ENCODE results near the gene RASGRF2. TPM values are rescaled to one million over a fixed set of nuclear protein-coding genes. Genes with fewer than 3 reads are reported as not detected.
"Not testable (repeated sequence)": the region's sequence is repeated elsewhere in the genome, so short reads cannot be mapped to it uniquely, and the experiment has no call there.

Gene RASGRF2
- total and polyA plus RNA-seq, 2 donors: 0.76 to 1.8 TPM

GRCh38 chr5:81006947-81007636, 46.9 kb downstream of the RASGRF2 start:
- Histone ChIP-seq H3K4me1 (ENCODE audit: control insufficient read depth in 2 of 2, insufficient read depth in 2 of 2, low read length in 2 of 2) (peaks cover 14 to 34% of the 10 kb centered on the region in 2 donors), H3K36me3 (ENCODE audit: control insufficient read depth in 2 of 2, insufficient read depth in 2 of 2, low read length in 1 of 2) (no peaks in the 10 kb centered on the region), H3K27me3 (ENCODE audit: control insufficient read depth in 2 of 2, insufficient read depth in 1 of 2, low read length in 1 of 2) (no peaks in the 10 kb centered on the region), H3K4me3 (ENCODE audit: low read length in 2 of 2) (peak overlapping the region; percentile 4 to 11), H3K27ac (ENCODE audit: low read depth in 1 of 2, low read length in 1 of 2) (peak overlapping the region; percentile 73 to 88), H3K9me3 (ENCODE audit: control insufficient read depth in 2 of 2, insufficient read depth in 1 of 2, low read length in 1 of 2) (no peaks in the 10 kb centered on the region)
- 28% methylated on average over 8 of the region's 8 CpGs for WGBS
- DNase-seq (ENCODE audit: low read depth in 6 of 9, low spot score in 9 of 9): peak; percentile 61 to 95 (median 80)

- peak in 2 of 9 donors; percentile 16 to 37 for DNase-seq (ENCODE audit: low read depth in 6 of 9, low spot score in 9 of 9)
- H3K36me3 ChIP-seq (ENCODE audit: control insufficient read depth in 2 of 2, insufficient read depth in 2 of 2, low read length in 1 of 2): no peaks in the 10 kb centered on the region
- H3K27ac ChIP-seq (ENCODE audit: low read depth in 1 of 2, low read length in 1 of 2): peak overlapping the region; percentile 73 to 88
- no peaks in the 10 kb centered on the region for H3K27me3 ChIP-seq (ENCODE audit: control insufficient read depth in 2 of 2, insufficient read depth in 1 of 2, low read length in 1 of 2)
- H3K4me3 ChIP-seq (ENCODE audit: low read length in 2 of 2): no peak overlapping the region
- peaks cover 14 to 34% of the 10 kb centered on the region in 2 donors for H3K4me1 ChIP-seq (ENCODE audit: control insufficient read depth in 2 of 2, insufficient read depth in 2 of 2, low read length in 2 of 2)
- no peaks in the 10 kb centered on the region for H3K9me3 ChIP-seq (ENCODE audit: control insufficient read depth in 2 of 2, insufficient read depth in 1 of 2, low read length in 1 of 2)
- whole genome bisulfite sequencing: 79% methylated on average over 5 of the region's 5 CpGs
Observed at GRCh38 chr5:81007637-81008027, 47.5 kb downstream of the RASGRF2 start.

- no peak for DNase-seq (ENCODE audit: low read depth in 6 of 9, low spot score in 9 of 9)
- Histone ChIP-seq H3K36me3 (ENCODE audit: control insufficient read depth in 2 of 2, insufficient read depth in 2 of 2, low read length in 1 of 2) (no peaks in the 10 kb centered on the region), H3K4me1 (ENCODE audit: control insufficient read depth in 2 of 2, insufficient read depth in 2 of 2, low read length in 2 of 2) (peaks cover 14 to 23% of the 10 kb centered on the region in 2 donors), H3K27ac (ENCODE audit: low read depth in 1 of 2, low read length in 1 of 2) (no peak overlapping the region), H3K27me3 (ENCODE audit: control insufficient read depth in 2 of 2, insufficient read depth in 1 of 2, low read length in 1 of 2) (no peaks in the 10 kb centered on the region), H3K4me3 (ENCODE audit: low read length in 2 of 2) (no peak overlapping the region), H3K9me3 (ENCODE audit: control insufficient read depth in 2 of 2, insufficient read depth in 1 of 2, low read length in 1 of 2) (no peaks in the 10 kb centered on the region)
- WGBS: 96% methylated on average over 5 of the region's 5 CpGs
Observed at GRCh38 chr5:81010336-81011169, 50.4 kb downstream of the RASGRF2 start.

GRCh38 chr5:81014348-81014747, 54.2 kb downstream of the RASGRF2 start:
- Histone ChIP-seq H3K27me3 (ENCODE audit: control insufficient read depth in 2 of 2, insufficient read depth in 1 of 2, low read length in 1 of 2) (no peaks in the 10 kb centered on the region), H3K27ac (ENCODE audit: low read depth in 1 of 2, low read length in 1 of 2) (no peak overlapping the region), H3K9me3 (ENCODE audit: control insufficient read depth in 2 of 2, insufficient read depth in 1 of 2, low read length in 1 of 2) (no peaks in the 10 kb centered on the region), H3K36me3 (ENCODE audit: control insufficient read depth in 2 of 2, insufficient read depth in 2 of 2, low read length in 1 of 2) (no peaks in the 10 kb centered on the region), H3K4me3 (ENCODE audit: low read length in 2 of 2) (no peak overlapping the region), H3K4me1 (ENCODE audit: control insufficient read depth in 2 of 2, insufficient read depth in 2 of 2, low read length in 2 of 2) (peaks cover 0 to 3% of the 10 kb centered on the region in 2 donors)
- 62% methylated on average over 3 of the region's 3 CpGs for WGBS
- DNase-seq (ENCODE audit: low read depth in 6 of 9, low spot score in 9 of 9): no peak

GRCh38 chr5:81016116-81016515, 56.0 kb downstream of the RASGRF2 start:
- Histone ChIP-seq H3K27ac (ENCODE audit: low read depth in 1 of 2, low read length in 1 of 2) (no peak overlapping the region), H3K27me3 (ENCODE audit: control insufficient read depth in 2 of 2, insufficient read depth in 1 of 2, low read length in 1 of 2) (no peaks in the 10 kb centered on the region), H3K9me3 (ENCODE audit: control insufficient read depth in 2 of 2, insufficient read depth in 1 of 2, low read length in 1 of 2) (no peaks in the 10 kb centered on the region), H3K36me3 (ENCODE audit: control insufficient read depth in 2 of 2, insufficient read depth in 2 of 2, low read length in 1 of 2) (no peaks in the 10 kb centered on the region), H3K4me3 (ENCODE audit: low read length in 2 of 2) (no peak overlapping the region), H3K4me1 (ENCODE audit: control insufficient read depth in 2 of 2, insufficient read depth in 2 of 2, low read length in 2 of 2) (peaks cover 0 to 3% of the 10 kb centered on the region in 2 donors)
- no peak for DNase-seq (ENCODE audit: low read depth in 6 of 9, low spot score in 9 of 9)
- 49% methylated on average over 1 of the region's 1 CpG for WGBS

- H3K9me3 ChIP-seq (ENCODE audit: control insufficient read depth in 2 of 2, insufficient read depth in 1 of 2, low read length in 1 of 2): no peaks in the 10 kb centered on the region
- H3K27me3 ChIP-seq (ENCODE audit: control insufficient read depth in 2 of 2, insufficient read depth in 1 of 2, low read length in 1 of 2): no peaks in the 10 kb centered on the region
- DNase-seq (ENCODE audit: low read depth in 6 of 9, low spot score in 9 of 9): no peak
- H3K4me1 ChIP-seq (ENCODE audit: control insufficient read depth in 2 of 2, insufficient read depth in 2 of 2, low read length in 2 of 2): peaks cover 0 to 3% of the 10 kb centered on the region in 2 donors
- H3K4me3 ChIP-seq (ENCODE audit: low read length in 2 of 2): no peak overlapping the region
- no peak overlapping the region for H3K27ac ChIP-seq (ENCODE audit: low read depth in 1 of 2, low read length in 1 of 2)
- WGBS: 91% methylated on average over 2 of the region's 2 CpGs
- H3K36me3 ChIP-seq (ENCODE audit: control insufficient read depth in 2 of 2, insufficient read depth in 2 of 2, low read length in 1 of 2): no peaks in the 10 kb centered on the region
Observed at GRCh38 chr5:81017320-81017719, 57.2 kb downstream of the RASGRF2 start.

- H3K4me1 ChIP-seq (ENCODE audit: control insufficient read depth in 2 of 2, insufficient read depth in 2 of 2, low read length in 2 of 2); H3K9me3 ChIP-seq (ENCODE audit: control insufficient read depth in 2 of 2, insufficient read depth in 1 of 2, low read length in 1 of 2); H3K27me3 ChIP-seq (ENCODE audit: control insufficient read depth in 2 of 2, insufficient read depth in 1 of 2, low read length in 1 of 2); H3K36me3 ChIP-seq (ENCODE audit: control insufficient read depth in 2 of 2, insufficient read depth in 2 of 2, low read length in 1 of 2); H3K27ac ChIP-seq (ENCODE audit: low read depth in 1 of 2, low read length in 1 of 2); DNase-seq (ENCODE audit: low read depth in 6 of 9, low spot score in 9 of 9); H3K4me3 ChIP-seq (ENCODE audit: low read length in 2 of 2): not testable (repeated sequence)
- WGBS: 95% methylated on average over 6 of the region's 6 CpGs
Observed at GRCh38 chr5:81018608-81019007, 58.4 kb downstream of the RASGRF2 start.

- Histone ChIP-seq H3K9me3 (ENCODE audit: control insufficient read depth in 2 of 2, insufficient read depth in 1 of 2, low read length in 1 of 2) (no peaks in the 10 kb centered on the region), H3K4me3 (ENCODE audit: low read length in 2 of 2) (no peak overlapping the region), H3K27ac (ENCODE audit: low read depth in 1 of 2, low read length in 1 of 2) (no peak overlapping the region), H3K4me1 (ENCODE audit: control insufficient read depth in 2 of 2, insufficient read depth in 2 of 2, low read length in 2 of 2) (peaks cover 0 to 3% of the 10 kb centered on the region in 2 donors), H3K36me3 (ENCODE audit: control insufficient read depth in 2 of 2, insufficient read depth in 2 of 2, low read length in 1 of 2) (no peaks in the 10 kb centered on the region), H3K27me3 (ENCODE audit: control insufficient read depth in 2 of 2, insufficient read depth in 1 of 2, low read length in 1 of 2) (no peaks in the 10 kb centered on the region)
- 26% methylated on average over 1 of the region's 1 CpG for WGBS
- no peak for DNase-seq (ENCODE audit: low read depth in 6 of 9, low spot score in 9 of 9)
Observed at GRCh38 chr5:81019748-81020147, 59.6 kb downstream of the RASGRF2 start.

GRCh38 chr5:81020478-81021167, 60.5 kb downstream of the RASGRF2 start:
- no peak for DNase-seq (ENCODE audit: low read depth in 6 of 9, low spot score in 9 of 9)
- H3K9me3 ChIP-seq (ENCODE audit: control insufficient read depth in 2 of 2, insufficient read depth in 1 of 2, low read length in 1 of 2): no peaks in the 10 kb centered on the region
- H3K4me1 ChIP-seq (ENCODE audit: control insufficient read depth in 2 of 2, insufficient read depth in 2 of 2, low read length in 2 of 2): peaks cover 0 to 3% of the 10 kb centered on the region in 2 donors
- no peaks in the 10 kb centered on the region for H3K36me3 ChIP-seq (ENCODE audit: control insufficient read depth in 2 of 2, insufficient read depth in 2 of 2, low read length in 1 of 2)
- H3K4me3 ChIP-seq (ENCODE audit: low read length in 2 of 2): no peak overlapping the region
- H3K27me3 ChIP-seq (ENCODE audit: control insufficient read depth in 2 of 2, insufficient read depth in 1 of 2, low read length in 1 of 2): no peaks in the 10 kb centered on the region
- H3K27ac ChIP-seq (ENCODE audit: low read depth in 1 of 2, low read length in 1 of 2): no peak overlapping the region
- 96% methylated on average over 6 of the region's 6 CpGs for WGBS
